Neural cell (in vitro differentiated cells): Measurements from ENCODE around the gene RFTN1. TPM values are rescaled to one million over a fixed set of nuclear protein-coding genes. Genes with fewer than 3 reads are reported as not detected.

Experiments used
- H2AFZ ChIP-seq: fragments of 200-600, 300-800 bp; sonication (generic), shearing (Covaris generic); 2 replicates; pipeline ENCODE4 v1.6.0; 2014; ENCODE audit warnings: low read depth, mild to moderate bottlenecking, antibody characterized with exemption, low read length, moderate library complexity
- H3F3A ChIP-seq: fragments of 200-600 bp; shearing (Covaris generic); 2 replicates; pipeline ENCODE4 v1.6.1; 2016; ENCODE audit warnings: mild to moderate bottlenecking, moderate library complexity, mixed read lengths, antibody characterized with exemption, low read length; ENCODE audit not compliant: insufficient read depth, poor library complexity, severe bottlenecking
- H3K27ac ChIP-seq: fragments of 200-600, 300-800 bp; sonication (generic), shearing (Covaris generic); 2 replicates; pipeline ENCODE4 v1.5.1; 2014; ENCODE audit warnings: mild to moderate bottlenecking, low read length, moderate library complexity
- H3K27me3 ChIP-seq: fragments of 300-800, 200-600 bp; sonication (generic), shearing (Covaris generic); 2 replicates; pipeline ENCODE4 v1.6.0; 2014; ENCODE audit warnings: mild to moderate bottlenecking, low read depth, low read length, moderate library complexity; ENCODE audit not compliant: insufficient read depth
- H3K36me3 ChIP-seq: fragments of 300-800, 200-600 bp; sonication (generic), shearing (Covaris generic); 2 replicates; pipeline ENCODE4 v1.5.1; 2014; ENCODE audit warnings: mild to moderate bottlenecking, antibody characterized with exemption, low read length, moderate library complexity; ENCODE audit not compliant: insufficient read depth
- H3K4me2 ChIP-seq: fragments of 300-800, 200-600 bp; sonication (generic), shearing (Covaris generic); 2 replicates; pipeline ENCODE4 v1.6.0; 2014; ENCODE audit warnings: mild to moderate bottlenecking, low read length
- H3K4me3 ChIP-seq: fragments of 300-800, 200-600 bp; sonication (generic), shearing (Covaris generic); 2 replicates; pipeline ENCODE4 v1.5.1; 2014; ENCODE audit warnings: mild to moderate bottlenecking, low read length, moderate library complexity
- H3K79me2 ChIP-seq: fragments of 200-600 bp; shearing (Covaris generic); replicated peaks from 2 replicates; pipeline ENCODE4 v1.6.0; 2014; ENCODE audit warnings: mild to moderate bottlenecking, low read length, moderate library complexity; ENCODE audit not compliant: insufficient read depth
- H3K9ac ChIP-seq: fragments of 300-800, 200-600 bp; sonication (generic), shearing (Covaris generic); 2 replicates; pipeline ENCODE4 v1.6.1; 2016; ENCODE audit warnings: mild to moderate bottlenecking, low read length, mixed read lengths
- H3K9me2 ChIP-seq: fragments of 200-600 bp; shearing (Covaris generic); 2 replicates; pipeline ENCODE4 v1.6.1; 2016; ENCODE audit warnings: mild to moderate bottlenecking, low read length, mixed read lengths; ENCODE audit not compliant: insufficient read depth
- H3K9me3 ChIP-seq: fragments of 200-600, 300-800 bp; sonication (generic), shearing (Covaris generic); 2 replicates; pipeline ENCODE4 v1.6.1; 2016; ENCODE audit warnings: mild to moderate bottlenecking, mixed run types, low read length, moderate library complexity, mixed read lengths
- H4K20me1 ChIP-seq: fragments of 200-600 bp; shearing (Covaris generic); 2 replicates; pipeline ENCODE4 v1.6.1; 2016; ENCODE audit warnings: mild to moderate bottlenecking, mixed run types; ENCODE audit not compliant: insufficient read depth
- EZH2 ChIP-seq: fragments of 200-600, 300-800 bp; shearing (Covaris generic), sonication (generic); IDR thresholded peaks from 2 replicates; pipeline ENCODE4 v1.6.1; 2014; ENCODE audit warnings: antibody characterized with exemption, low read length, borderline replicate concordance, mild to moderate bottlenecking; ENCODE audit not compliant: insufficient read depth, poor library complexity, severe bottlenecking
- MXI1 ChIP-seq: fragments of 450-650 bp; conservative IDR thresholded peaks from 2 replicates; pipeline ENCODE4 v1.6.1; 2014; ENCODE audit warnings: antibody characterized with exemption, mild to moderate bottlenecking; ENCODE audit not compliant: poor library complexity, severe bottlenecking
- SMC3 ChIP-seq: fragments of 450-650 bp; conservative IDR thresholded peaks from 2 replicates; pipeline ENCODE4 v1.6.1; 2014; ENCODE audit warnings: antibody characterized with exemption, mild to moderate bottlenecking, moderate library complexity; ENCODE audit not compliant: poor library complexity
- polyA plus RNA-seq: library from polyadenylated mRNA; depleted of rRNA; stranded (reverse); fragments of >200 nt; gene quantifications from 2 replicates; pipeline ENCODE4 v1.2.3, GENCODE V29; 2014
- TF ChIP-seq, protein P1 (sequence below): fragments of 450-650 bp; IDR thresholded peaks from 2 replicates; pipeline ENCODE4 v1.5.1; 2014; ENCODE audit warnings: antibody characterized with exemption, mild to moderate bottlenecking, moderate library complexity; ENCODE audit not compliant: poor library complexity, severe bottlenecking
- TF ChIP-seq, protein P2 (sequence below): IDR thresholded peaks from 2 replicates; pipeline ENCODE4 v1.6.1; 2012; ENCODE audit warnings: borderline replicate concordance

The RFTN1 gene
- polyA plus RNA-seq, 1 donor from 2014 or later = 36.8 TPM

DNA sequence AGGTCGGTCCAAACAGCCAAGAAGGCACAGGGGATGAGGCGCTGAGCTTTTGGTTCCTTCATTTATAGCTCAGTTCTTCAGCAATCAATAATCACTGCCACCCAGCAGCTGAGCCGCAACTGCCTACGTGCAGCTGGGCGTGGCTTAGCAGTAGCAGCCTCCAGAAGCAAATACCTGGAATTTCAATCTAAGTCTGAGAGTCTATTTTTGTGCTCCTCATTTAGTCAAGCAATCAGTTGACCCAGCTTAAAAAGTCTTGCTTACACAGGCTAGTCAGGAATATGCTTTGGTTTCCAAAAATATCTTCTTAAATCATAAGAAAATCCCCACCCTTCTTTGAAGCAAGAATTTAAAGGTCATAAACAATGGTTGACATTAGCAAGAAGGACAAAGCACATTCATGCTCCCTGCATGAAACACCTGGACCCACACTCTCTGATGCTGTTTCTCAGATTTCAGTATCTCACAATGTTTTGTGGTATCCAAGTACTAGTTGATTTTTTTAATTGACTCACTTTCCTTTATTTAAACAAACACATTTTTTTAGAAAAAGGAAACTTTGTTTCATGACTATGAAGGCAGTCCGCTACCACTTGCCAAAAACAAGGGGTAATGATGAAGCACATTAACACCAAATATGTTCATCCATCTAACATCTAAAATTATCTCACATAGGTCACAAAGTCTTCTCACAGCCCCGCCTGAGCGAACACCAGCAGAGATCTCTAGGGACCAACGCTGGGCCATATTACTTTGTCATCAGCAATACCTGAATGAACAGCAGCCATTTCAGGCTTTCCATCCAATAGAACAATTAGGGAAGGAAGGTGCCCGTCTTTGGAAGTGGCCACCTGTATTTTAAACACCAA is 142.4 kb downstream of the RFTN1 start:
- no peaks in the 10 kb centered on the region for H3K27me3 ChIP-seq
- H3K79me2 ChIP-seq = no peaks in the 10 kb centered on the region
- no peaks in the 10 kb centered on the region for H3K36me3 ChIP-seq
- TF ChIP-seq, protein P1, sequence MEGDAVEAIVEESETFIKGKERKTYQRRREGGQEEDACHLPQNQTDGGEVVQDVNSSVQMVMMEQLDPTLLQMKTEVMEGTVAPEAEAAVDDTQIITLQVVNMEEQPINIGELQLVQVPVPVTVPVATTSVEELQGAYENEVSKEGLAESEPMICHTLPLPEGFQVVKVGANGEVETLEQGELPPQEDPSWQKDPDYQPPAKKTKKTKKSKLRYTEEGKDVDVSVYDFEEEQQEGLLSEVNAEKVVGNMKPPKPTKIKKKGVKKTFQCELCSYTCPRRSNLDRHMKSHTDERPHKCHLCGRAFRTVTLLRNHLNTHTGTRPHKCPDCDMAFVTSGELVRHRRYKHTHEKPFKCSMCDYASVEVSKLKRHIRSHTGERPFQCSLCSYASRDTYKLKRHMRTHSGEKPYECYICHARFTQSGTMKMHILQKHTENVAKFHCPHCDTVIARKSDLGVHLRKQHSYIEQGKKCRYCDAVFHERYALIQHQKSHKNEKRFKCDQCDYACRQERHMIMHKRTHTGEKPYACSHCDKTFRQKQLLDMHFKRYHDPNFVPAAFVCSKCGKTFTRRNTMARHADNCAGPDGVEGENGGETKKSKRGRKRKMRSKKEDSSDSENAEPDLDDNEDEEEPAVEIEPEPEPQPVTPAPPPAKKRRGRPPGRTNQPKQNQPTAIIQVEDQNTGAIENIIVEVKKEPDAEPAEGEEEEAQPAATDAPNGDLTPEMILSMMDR = no peak
- TF ChIP-seq, protein P2, sequence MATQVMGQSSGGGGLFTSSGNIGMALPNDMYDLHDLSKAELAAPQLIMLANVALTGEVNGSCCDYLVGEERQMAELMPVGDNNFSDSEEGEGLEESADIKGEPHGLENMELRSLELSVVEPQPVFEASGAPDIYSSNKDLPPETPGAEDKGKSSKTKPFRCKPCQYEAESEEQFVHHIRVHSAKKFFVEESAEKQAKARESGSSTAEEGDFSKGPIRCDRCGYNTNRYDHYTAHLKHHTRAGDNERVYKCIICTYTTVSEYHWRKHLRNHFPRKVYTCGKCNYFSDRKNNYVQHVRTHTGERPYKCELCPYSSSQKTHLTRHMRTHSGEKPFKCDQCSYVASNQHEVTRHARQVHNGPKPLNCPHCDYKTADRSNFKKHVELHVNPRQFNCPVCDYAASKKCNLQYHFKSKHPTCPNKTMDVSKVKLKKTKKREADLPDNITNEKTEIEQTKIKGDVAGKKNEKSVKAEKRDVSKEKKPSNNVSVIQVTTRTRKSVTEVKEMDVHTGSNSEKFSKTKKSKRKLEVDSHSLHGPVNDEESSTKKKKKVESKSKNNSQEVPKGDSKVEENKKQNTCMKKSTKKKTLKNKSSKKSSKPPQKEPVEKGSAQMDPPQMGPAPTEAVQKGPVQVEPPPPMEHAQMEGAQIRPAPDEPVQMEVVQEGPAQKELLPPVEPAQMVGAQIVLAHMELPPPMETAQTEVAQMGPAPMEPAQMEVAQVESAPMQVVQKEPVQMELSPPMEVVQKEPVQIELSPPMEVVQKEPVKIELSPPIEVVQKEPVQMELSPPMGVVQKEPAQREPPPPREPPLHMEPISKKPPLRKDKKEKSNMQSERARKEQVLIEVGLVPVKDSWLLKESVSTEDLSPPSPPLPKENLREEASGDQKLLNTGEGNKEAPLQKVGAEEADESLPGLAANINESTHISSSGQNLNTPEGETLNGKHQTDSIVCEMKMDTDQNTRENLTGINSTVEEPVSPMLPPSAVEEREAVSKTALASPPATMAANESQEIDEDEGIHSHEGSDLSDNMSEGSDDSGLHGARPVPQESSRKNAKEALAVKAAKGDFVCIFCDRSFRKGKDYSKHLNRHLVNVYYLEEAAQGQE = no peak
- TF ChIP-seq MXI1 = no peak
- no peak overlapping the region for H2AFZ ChIP-seq
- no peaks in the 10 kb centered on the region for H3K9me2 ChIP-seq
- no peaks in the 10 kb centered on the region for H3F3A ChIP-seq
- H3K4me3 ChIP-seq = no peak overlapping the region
- H3K9ac ChIP-seq = no peak overlapping the region
- no peaks in the 10 kb centered on the region for H3K9me3 ChIP-seq
- no peak overlapping the region for H3K4me2 ChIP-seq
- no peaks in the 10 kb centered on the region for H4K20me1 ChIP-seq
- H3K27ac ChIP-seq = no peak overlapping the region

DNA sequence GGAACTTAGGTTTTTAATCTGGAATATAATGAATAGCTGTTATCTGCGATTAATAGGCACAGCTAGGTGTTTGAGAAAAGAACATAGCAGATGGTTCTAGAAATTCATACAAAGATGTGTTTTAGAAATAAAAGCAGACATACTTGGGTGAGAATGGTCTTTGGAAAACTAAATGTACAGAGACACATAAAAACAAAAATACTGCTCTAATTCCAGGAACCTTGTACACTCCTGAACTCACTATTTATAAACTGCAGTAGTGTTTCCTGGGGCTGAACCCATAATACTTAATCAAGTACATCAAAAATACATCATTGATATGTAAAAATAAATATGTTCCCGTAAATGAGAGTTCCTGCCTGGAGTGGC is 143.0 kb downstream of the RFTN1 start:
- H4K20me1 ChIP-seq = no peaks in the 10 kb centered on the region
- H3K9me3 ChIP-seq = no peaks in the 10 kb centered on the region
- H3K9ac ChIP-seq = no peak overlapping the region
- H3K36me3 ChIP-seq = no peaks in the 10 kb centered on the region
- TF ChIP-seq, protein P1 = no peak
- no peak for TF ChIP-seq EZH2
- no peak for TF ChIP-seq SMC3
- H3K27me3 ChIP-seq = no peaks in the 10 kb centered on the region
- no peak overlapping the region for H3K4me3 ChIP-seq
- H3K79me2 ChIP-seq = no peaks in the 10 kb centered on the region
- no peak overlapping the region for H3K4me2 ChIP-seq
- no peaks in the 10 kb centered on the region for H3F3A ChIP-seq
- no peak overlapping the region for H2AFZ ChIP-seq
- no peak overlapping the region for H3K27ac ChIP-seq
- no peaks in the 10 kb centered on the region for H3K9me2 ChIP-seq
